HCT116 (cell line): ENCODE measurements around the gene FOXM1. TPM values are rescaled to one million over a fixed set of nuclear protein-coding genes. Genes with fewer than 3 reads are reported as not detected.

Experiments used
- ATAC-seq: fragments of 200-7000 bp; cut with Tn5 transposase; 2 replicates; pipeline ENCODE4 v1.9.1; 2020; ENCODE audit warnings: mild to moderate bottlenecking, moderate library complexity
- BruUV-seq: library from RNA; stranded (reverse); fragments of 400-500 nt; replicated peaks from 2 replicates; lab custom pipeline; 2021; lab: Mats Ljungman, UMichigan
- CTCF ChIA-PET: fragments of 300-600 bp; sonication (Branson Sonifier 250); formaldehyde crosslinking; loops from one replicate; lab custom pipeline; 2021; ENCODE audit warnings: antibody characterized with exemption; lab: Charles Lee
- POLR2A ChIA-PET: fragments of 300-600, 350-600 bp; sonication (Branson Sonifier 250); formaldehyde crosslinking; loops from one replicate; lab custom pipeline; 2021; ENCODE audit warnings: antibody characterized with exemption; lab: Charles Lee
- RAD21 ChIA-PET, 2 experiments: fragments of 300-600 bp; sonication (Branson Sonifier 250); formaldehyde crosslinking; loops; one replicate each; lab custom pipeline; 2023; ENCODE audit warnings: low total read pairs in 2 of 2; ENCODE audit not compliant: uncharacterized antibody in 2 of 2, unreplicated experiment in 2 of 2, low non-redundant PET in 1 of 2; lab: Charles Lee
- DNase-seq: peaks from one replicate; pipeline ENCODE4 v3.0.0-alpha.2; 2010; ENCODE audit warnings: low read depth, low spot score
- H2AFZ ChIP-seq: fragments of 200-600 bp; shearing (Covaris generic), sonication (generic); 2 replicates; pipeline ENCODE4 v1.6.1; 2017; ENCODE audit warnings: low read depth, mixed run types, mixed read lengths, antibody characterized with exemption, low read length; ENCODE audit not compliant: poor library complexity, severe bottlenecking
- H3K27ac ChIP-seq: 2 replicates; pipeline ENCODE4 v1.5.1; 2012; ENCODE audit warnings: low read depth, low read length
- H3K27me3 ChIP-seq: fragments of 200-600 bp; sonication (generic); 2 replicates; pipeline ENCODE4 v1.6.1; 2016; ENCODE audit warnings: mixed run types, low read length, mixed read lengths; ENCODE audit not compliant: insufficient read depth
- H3K36me3 ChIP-seq, 2 experiments: fragments of 200-500 bp in 1 of 2; fragments of 200-600 bp in 1 of 2; sonication (Bioruptor generic) in 1 of 2; sonication (generic) in 1 of 2; 2 replicates each; pipeline versions ENCODE4 v1.5.1 to v1.6.1; 2014 to 2016; ENCODE audit warnings: low read length in 2 of 2, inconsistent platforms in 1 of 2, mixed read lengths in 1 of 2, mixed run types in 1 of 2; ENCODE audit not compliant: insufficient read depth in 2 of 2, control insufficient read depth in 1 of 2
- H3K4me1 ChIP-seq, 2 experiments: fragments of 200-600 bp in 1 of 2; sonication (generic) in 1 of 2; 2 replicates each; pipeline versions ENCODE4 v1.5.1 to v1.6.1; 2012 to 2017; ENCODE audit warnings: low read length in 2 of 2, inconsistent platforms in 1 of 2, mild to moderate bottlenecking in 1 of 2, mixed read lengths in 1 of 2, mixed run types in 1 of 2, moderate library complexity in 1 of 2; ENCODE audit not compliant: insufficient read depth in 2 of 2, control insufficient read depth in 1 of 2
- H3K4me2 ChIP-seq: fragments of 200-600 bp; sonication (generic); 2 replicates; pipeline ENCODE4 v1.6.1; 2017; ENCODE audit warnings: mixed run types, low read length, mixed read lengths
- H3K4me3 ChIP-seq, 2 experiments: fragments of 200-600 bp in 1 of 2; sonication (generic) in 1 of 2; replicated peaks in 1 of 2; 2 replicates each; pipeline ENCODE4 v1.5.1; 2011 to 2016; ENCODE audit warnings: low read length in 2 of 2, control low read depth in 1 of 2, low read depth in 1 of 2, mild to moderate bottlenecking in 1 of 2, mixed read lengths in 1 of 2, mixed run types in 1 of 2
- H3K79me2 ChIP-seq: fragments of 200-600 bp; sonication (generic); 2 replicates; pipeline ENCODE4 v1.6.1; 2017; ENCODE audit warnings: mild to moderate bottlenecking, mixed run types, low read length, moderate library complexity, mixed read lengths; ENCODE audit not compliant: insufficient read depth
- H3K9ac ChIP-seq: fragments of 200-600 bp; sonication (generic); 2 replicates; pipeline ENCODE4 v1.6.1; 2016; ENCODE audit warnings: low read length, mixed read lengths
- H3K9me2 ChIP-seq: fragments of 200-600 bp; sonication (generic), shearing (Covaris generic); 2 replicates; pipeline ENCODE4 v1.6.1; 2017; ENCODE audit warnings: mixed run types, mild to moderate bottlenecking, moderate library complexity; ENCODE audit not compliant: insufficient read depth
- H3K9me3 ChIP-seq, 2 experiments: fragments of 200-500 bp in 1 of 2; fragments of 200-600 bp in 1 of 2; sonication (Bioruptor generic) in 1 of 2; sonication (generic) in 1 of 2; 2 replicates each; pipeline ENCODE4 v1.6.1; 2014 to 2017; ENCODE audit warnings: low read length in 2 of 2, mixed read lengths in 2 of 2, inconsistent platforms in 1 of 2, low read depth in 1 of 2, mild to moderate bottlenecking in 1 of 2, mixed run types in 1 of 2, moderate library complexity in 1 of 2; ENCODE audit not compliant: control insufficient read depth in 1 of 2, insufficient read depth in 1 of 2
- H4K20me1 ChIP-seq: fragments of 200-600 bp; sonication (generic), shearing (Covaris generic); 2 replicates; pipeline ENCODE4 v1.6.1; 2017; ENCODE audit warnings: mixed run types, mild to moderate bottlenecking, moderate library complexity; ENCODE audit not compliant: insufficient read depth
- CBX3 ChIP-seq: IDR thresholded peaks from 2 replicates; pipeline ENCODE4 v1.6.1; 2012; ENCODE audit warnings: low read depth
- EGR1 ChIP-seq: IDR thresholded peaks from 2 replicates; pipeline ENCODE4 v1.6.1; 2012; ENCODE audit warnings: low read depth
- EZH2 ChIP-seq: fragments of 200-600 bp; sonication (generic); IDR thresholded peaks from 2 replicates; pipeline ENCODE4 v1.6.1; 2017; ENCODE audit warnings: antibody characterized with exemption, mixed run types
- EZH2phosphoT487 ChIP-seq: fragments of 200-600 bp; IDR thresholded peaks from 2 replicates; pipeline ENCODE4 v1.6.1; 2018; ENCODE audit warnings: antibody characterized with exemption, borderline replicate concordance
- FOSL1 ChIP-seq: IDR thresholded peaks from 2 replicates; pipeline ENCODE4 v1.6.1; 2012; ENCODE audit warnings: low read depth
- JUND ChIP-seq: IDR thresholded peaks from 2 replicates; pipeline ENCODE4 v1.6.1; 2012
- POLR2A ChIP-seq: IDR thresholded peaks from 2 replicates; pipeline ENCODE4 v1.7.0; 2011; ENCODE audit warnings: borderline replicate concordance; ENCODE audit not compliant: insufficient read depth, insufficient read length; ENCODE audit errors: extremely low read depth
- POLR2AphosphoS5 ChIP-seq: IDR thresholded peaks from 2 replicates; pipeline ENCODE4 v1.6.1; 2011; ENCODE audit warnings: mild to moderate bottlenecking, low read depth, low read length, moderate library complexity
- RAD21 ChIP-seq: IDR thresholded peaks from 2 replicates; pipeline ENCODE4 v1.6.1; 2012; ENCODE audit warnings: low read depth, mild to moderate bottlenecking
- SRF ChIP-seq: IDR thresholded peaks from 2 replicates; pipeline ENCODE4 v1.6.1; 2012; ENCODE audit warnings: low read depth
- TCF7L2 ChIP-seq: IDR thresholded peaks from 2 replicates; pipeline ENCODE4 v1.7.0; 2011; ENCODE audit warnings: borderline replicate concordance, inconsistent platforms; ENCODE audit not compliant: insufficient read depth, insufficient read length; ENCODE audit errors: extremely low read depth
- ZBTB33 ChIP-seq: IDR thresholded peaks from 2 replicates; pipeline ENCODE4 v1.6.1; 2011; ENCODE audit warnings: mild to moderate bottlenecking, low read length, moderate library complexity; ENCODE audit not compliant: insufficient replicate concordance; ENCODE audit errors: extremely low read depth
- intact Hi-C: fragments of 100-400 bp; cut with micrococcal nuclease; formaldehyde crosslinking; loops from 2 replicates; pipeline ENCODE4 v1.10.0; 2022
- total RNA-seq: library from RNA; stranded (reverse); gene quantifications from one replicate; pipeline ENCODE4 v1.2.1, GENCODE V29; 2021; ENCODE audit not compliant: unreplicated experiment
- TF ChIP-seq, protein P1 (sequence below): IDR thresholded peaks from 2 replicates; pipeline ENCODE4 v1.6.1; 2012
- TF ChIP-seq, protein P2 (sequence below), 3 experiments: fragments of 200-600 bp in 1 of 3; sonication (generic) in 1 of 3; IDR thresholded peaks in 2 of 3; conservative IDR thresholded peaks in 1 of 3; 2 replicates each; pipeline ENCODE4 v1.5.1; 2012 to 2017; ENCODE audit warnings: low read depth in 2 of 3, low read length in 2 of 3, antibody characterized with exemption in 1 of 3, borderline replicate concordance in 1 of 3, control low read depth in 1 of 3, mild to moderate bottlenecking in 1 of 3, mixed read lengths in 1 of 3, mixed run types in 1 of 3, moderate library complexity in 1 of 3; ENCODE audit not compliant: insufficient read depth in 1 of 3

Gene FOXM1
- total RNA-seq, 1 experiment from 2014 or later, result 85.1 TPM

DNA sequence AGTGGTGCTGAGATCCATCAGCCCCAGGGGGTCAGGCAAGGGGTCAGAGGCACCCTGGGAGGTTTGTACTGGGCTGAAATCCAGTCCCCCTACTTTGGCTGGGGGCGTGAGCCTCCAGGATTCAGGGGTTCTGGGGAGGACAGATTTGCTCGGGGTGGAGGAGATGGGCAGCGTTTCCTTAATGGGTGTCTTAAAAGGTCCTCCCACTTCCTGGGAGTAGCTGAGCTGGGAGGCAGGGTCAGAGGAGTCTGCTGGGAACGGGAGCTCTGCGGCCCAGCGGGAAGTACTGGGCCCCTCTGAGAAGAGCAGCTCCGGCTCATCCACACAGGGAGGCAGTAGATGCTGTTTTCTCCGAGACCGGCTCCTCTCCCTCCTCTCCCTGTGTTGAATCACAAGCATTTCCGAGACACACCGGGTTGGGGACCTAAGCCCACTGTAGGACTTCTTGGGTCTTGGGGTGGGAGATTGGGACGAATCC is 18.0 kb downstream of the FOXM1 start:
- ChIA-PET CTCF (no interaction called here), RAD21 (no interaction called here), POLR2A (no interaction called here)
- BruUV-seq, result no TSS peak
- no peak overlapping the region for H2AFZ ChIP-seq
- intact Hi-C loops, result no loop called here
- H3K79me2 ChIP-seq, result no peaks in the 10 kb centered on the region
- H4K20me1 ChIP-seq, result no peaks in the 10 kb centered on the region
- H3K4me1 ChIP-seq, result no peaks in the 10 kb centered on the region; a peak in 1 of 4 replicates
- no peak overlapping the region for H3K9ac ChIP-seq
- ATAC-seq, result no peak
- no peak overlapping the region for H3K4me3 ChIP-seq
- DNase-seq, result no peak
- H3K9me3 ChIP-seq, result no peaks in the 10 kb centered on the region
- no peaks in the 10 kb centered on the region for H3K9me2 ChIP-seq
- H3K4me2 ChIP-seq, result no peak overlapping the region
- no peak overlapping the region for H3K27ac ChIP-seq
- H3K36me3 ChIP-seq, result peaks cover 35 to 42% of the 10 kb centered on the region in 2 experiments; a peak in 3 of 4 replicates
- H3K27me3 ChIP-seq, result no peaks in the 10 kb centered on the region
- TF ChIP-seq ZBTB33 (no peak), RAD21 (no peak), EGR1 (no peak), SRF (no peak), TCF7L2 (no peak), CBX3 (no peak), JUND (no peak)
- TF ChIP-seq, protein P1, sequence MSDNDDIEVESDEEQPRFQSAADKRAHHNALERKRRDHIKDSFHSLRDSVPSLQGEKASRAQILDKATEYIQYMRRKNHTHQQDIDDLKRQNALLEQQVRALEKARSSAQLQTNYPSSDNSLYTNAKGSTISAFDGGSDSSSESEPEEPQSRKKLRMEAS, result no peak

DNA sequence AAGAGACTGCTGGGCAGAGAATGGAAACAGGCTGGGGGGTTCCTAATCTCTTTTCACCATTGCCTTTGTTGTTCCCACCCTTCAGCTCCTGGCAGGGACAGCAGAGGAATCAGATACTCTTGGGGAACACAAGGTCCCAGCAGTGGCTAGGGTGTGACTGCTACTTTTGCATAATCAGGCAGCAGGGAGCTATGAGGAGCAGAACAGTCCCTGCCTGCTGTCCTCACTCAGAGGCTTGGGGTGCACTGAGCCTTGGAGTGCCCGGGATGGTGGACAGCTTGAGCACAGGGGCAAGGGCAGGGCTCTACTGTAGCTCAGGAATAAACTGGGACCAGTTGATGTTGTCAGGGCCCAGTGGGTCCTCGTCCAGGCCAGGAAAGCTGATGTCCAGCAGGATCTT is 18.6 kb downstream of the FOXM1 start:
- DNase-seq (no peak), ATAC-seq (no peak)
- intact Hi-C loops, result no loop called here
- no peaks in the 10 kb centered on the region for H4K20me1 ChIP-seq
- H3K27me3 ChIP-seq, result no peaks in the 10 kb centered on the region
- H3K36me3 ChIP-seq, result peaks cover 33 to 38% of the 10 kb centered on the region in 2 experiments; a peak in 3 of 4 replicates
- peaks cover 0 to 3% of the 10 kb centered on the region in 2 experiments; a peak in 2 of 4 replicates for H3K4me1 ChIP-seq
- POLR2A ChIA-PET, result no interaction called here
- H3K9me2 ChIP-seq, result no peaks in the 10 kb centered on the region
- no TSS peak for BruUV-seq
- no peaks in the 10 kb centered on the region for H3K9me3 ChIP-seq
- H3K4me3 ChIP-seq, result no peak overlapping the region
- H3K27ac ChIP-seq, result no peak overlapping the region
- no peak overlapping the region for H3K4me2 ChIP-seq
- no peaks in the 10 kb centered on the region for H3K79me2 ChIP-seq
- RAD21 ChIA-PET, result no interaction called here
- CTCF ChIA-PET, result no interaction called here
- no peak overlapping the region for H3K9ac ChIP-seq
- H2AFZ ChIP-seq, result no peak overlapping the region
- TF ChIP-seq POLR2A, result no peak
- TF ChIP-seq EZH2, result no peak
- no peak for TF ChIP-seq ZBTB33
- no peak for TF ChIP-seq SRF
- TF ChIP-seq, protein P2, sequence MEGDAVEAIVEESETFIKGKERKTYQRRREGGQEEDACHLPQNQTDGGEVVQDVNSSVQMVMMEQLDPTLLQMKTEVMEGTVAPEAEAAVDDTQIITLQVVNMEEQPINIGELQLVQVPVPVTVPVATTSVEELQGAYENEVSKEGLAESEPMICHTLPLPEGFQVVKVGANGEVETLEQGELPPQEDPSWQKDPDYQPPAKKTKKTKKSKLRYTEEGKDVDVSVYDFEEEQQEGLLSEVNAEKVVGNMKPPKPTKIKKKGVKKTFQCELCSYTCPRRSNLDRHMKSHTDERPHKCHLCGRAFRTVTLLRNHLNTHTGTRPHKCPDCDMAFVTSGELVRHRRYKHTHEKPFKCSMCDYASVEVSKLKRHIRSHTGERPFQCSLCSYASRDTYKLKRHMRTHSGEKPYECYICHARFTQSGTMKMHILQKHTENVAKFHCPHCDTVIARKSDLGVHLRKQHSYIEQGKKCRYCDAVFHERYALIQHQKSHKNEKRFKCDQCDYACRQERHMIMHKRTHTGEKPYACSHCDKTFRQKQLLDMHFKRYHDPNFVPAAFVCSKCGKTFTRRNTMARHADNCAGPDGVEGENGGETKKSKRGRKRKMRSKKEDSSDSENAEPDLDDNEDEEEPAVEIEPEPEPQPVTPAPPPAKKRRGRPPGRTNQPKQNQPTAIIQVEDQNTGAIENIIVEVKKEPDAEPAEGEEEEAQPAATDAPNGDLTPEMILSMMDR (IDR thresholded peaks at IDR 0.05 in 2 of 3, conservative IDR thresholded peaks at IDR 0.05 in 1 of 3; ENCODE audit: borderline replicate concordance in 1 of 3, insufficient read depth in 1 of 3, low read depth in 2 of 3, low read length in 2 of 3), result no peak
- TF ChIP-seq EZH2phosphoT487, result no peak
- no peak for TF ChIP-seq CBX3
- TF ChIP-seq, protein P1, result no peak
- no peak for TF ChIP-seq FOSL1
- TF ChIP-seq POLR2AphosphoS5, result no peak
